ENCODE measurements around the gene ARV1. TPM values are rescaled to one million over a fixed set of nuclear protein-coding genes. Genes with fewer than 3 reads are reported as not detected.
A peak's percentile ranks its signal among the peaks of the same experiment; 100 is the strongest.

The ARV1 gene
- total RNA-seq: 10 to 100 TPM in 1 of 2 donors, 1 to 10 TPM in 1; 8.9 to 15.4 TPM

GRCh38 chr1:230978491-230979388 is at the start of gene ARV1, which contains the start of gene TTC13:
Gene ARV1 (plus strand): TSS chr1:230979094. CDS start chr1:230979106, 12 bp downstream.
Gene TTC13 (minus strand): TSS chr1:230978861. CDS start chr1:230978830, 31 bp downstream.
- Mint-ChIP-seq H3K36me3 (ENCODE audit: low read depth) (peaks cover 21% of the 10 kb centered on the region), H3K9me3 (no peaks in the 10 kb centered on the region), H3K27me3 (no peaks in the 10 kb centered on the region), H3K4me1 (peaks cover 23% of the 10 kb centered on the region), H3K27ac (peak within 1 kb of the TSS; percentile 98), H3K4me3 (peak within 1 kb of the TSS; percentile 98)
- peak; percentile 97 for ATAC-seq (replicated peaks)

GRCh38 chr1:230930986-230931385 is 47.9 kb upstream of the ARV1 start:
- Mint-ChIP-seq H3K4me1 (peaks cover 7% of the 10 kb centered on the region), H3K27ac (peak overlapping the region; percentile 23), H3K9me3 (no peaks in the 10 kb centered on the region), H3K36me3 (ENCODE audit: low read depth) (peaks cover 82% of the 10 kb centered on the region), H3K27me3 (no peaks in the 10 kb centered on the region), H3K4me3 (no peak overlapping the region)
- no peak for ATAC-seq (replicated peaks)

- Mint-ChIP-seq H3K27ac (peak overlapping the region; percentile 52), H3K4me3 (no peak overlapping the region), H3K27me3 (no peaks in the 10 kb centered on the region), H3K9me3 (no peaks in the 10 kb centered on the region), H3K4me1 (peaks cover 12% of the 10 kb centered on the region), H3K36me3 (ENCODE audit: low read depth) (peaks cover 70% of the 10 kb centered on the region)
- ATAC-seq (replicated peaks): no peak
Measured at GRCh38 chr1:230935852-230936251, 43.0 kb upstream of the ARV1 start.

GRCh38 chr1:230936475-230936874 is 42.4 kb upstream of the ARV1 start:
- peaks cover 12% of the 10 kb centered on the region for H3K4me1 Mint-ChIP-seq
- ATAC-seq (replicated peaks): no peak
- no peak overlapping the region for H3K4me3 Mint-ChIP-seq
- H3K9me3 Mint-ChIP-seq: no peaks in the 10 kb centered on the region
- peak overlapping the region; percentile 51 for H3K27ac Mint-ChIP-seq
- no peaks in the 10 kb centered on the region for H3K27me3 Mint-ChIP-seq
- peaks cover 64% of the 10 kb centered on the region for H3K36me3 Mint-ChIP-seq (ENCODE audit: low read depth)

- H3K27ac Mint-ChIP-seq: peak overlapping the region; percentile 51
- no peaks in the 10 kb centered on the region for H3K27me3 Mint-ChIP-seq
Measured at GRCh38 chr1:230937371-230937770, 41.5 kb upstream of the ARV1 start.

GRCh38 chr1:230938924-230939368 is 39.9 kb upstream of the ARV1 start:
- no peak for ATAC-seq (replicated peaks)
- H3K4me1 Mint-ChIP-seq: peaks cover 12% of the 10 kb centered on the region
- no peaks in the 10 kb centered on the region for H3K9me3 Mint-ChIP-seq
- H3K36me3 Mint-ChIP-seq (ENCODE audit: low read depth): peaks cover 45% of the 10 kb centered on the region
- H3K27ac Mint-ChIP-seq: peak overlapping the region; percentile 34
- no peaks in the 10 kb centered on the region for H3K27me3 Mint-ChIP-seq
- H3K4me3 Mint-ChIP-seq: no peak overlapping the region

More at GRCh38 chr1:230937371-230937770, 41.5 kb upstream of the ARV1 start:
- Mint-ChIP-seq H3K36me3 (ENCODE audit: low read depth) (peaks cover 55% of the 10 kb centered on the region), H3K4me3 (no peak overlapping the region), H3K4me1 (peaks cover 12% of the 10 kb centered on the region), H3K9me3 (no peaks in the 10 kb centered on the region)
- ATAC-seq (replicated peaks): no peak

GRCh38 chr1:230939806-230940489 is 38.9 kb upstream of the ARV1 start:
- Mint-ChIP-seq H3K4me1 (peaks cover 12% of the 10 kb centered on the region), H3K27ac (no peak overlapping the region), H3K36me3 (ENCODE audit: low read depth) (peaks cover 46% of the 10 kb centered on the region), H3K9me3 (no peaks in the 10 kb centered on the region), H3K27me3 (no peaks in the 10 kb centered on the region), H3K4me3 (no peak overlapping the region)
- no peak for ATAC-seq (replicated peaks)

- no peak overlapping the region for H3K4me3 Mint-ChIP-seq
- ATAC-seq (replicated peaks): no peak
- peaks cover 50% of the 10 kb centered on the region for H3K36me3 Mint-ChIP-seq (ENCODE audit: low read depth)
- no peaks in the 10 kb centered on the region for H3K27me3 Mint-ChIP-seq
- no peak overlapping the region for H3K27ac Mint-ChIP-seq
- peaks cover 5% of the 10 kb centered on the region for H3K4me1 Mint-ChIP-seq
- H3K9me3 Mint-ChIP-seq: no peaks in the 10 kb centered on the region
Measured at GRCh38 chr1:230940848-230941247, 38.0 kb upstream of the ARV1 start.

GRCh38 chr1:230943048-230943593 is 35.8 kb upstream of the ARV1 start:
- H3K4me1 Mint-ChIP-seq: peaks cover 5% of the 10 kb centered on the region

GRCh38 chr1:230948301-230948700 is 30.6 kb upstream of the ARV1 start:
- Mint-ChIP-seq H3K4me1 (peaks cover 5% of the 10 kb centered on the region), H3K36me3 (ENCODE audit: low read depth) (peaks cover 81% of the 10 kb centered on the region), H3K9me3 (no peaks in the 10 kb centered on the region), H3K27ac (no peak overlapping the region), H3K27me3 (no peaks in the 10 kb centered on the region), H3K4me3 (no peak overlapping the region)
- ATAC-seq (replicated peaks): no peak

More at GRCh38 chr1:230943048-230943593, 35.8 kb upstream of the ARV1 start:
- Mint-ChIP-seq H3K27me3 (no peaks in the 10 kb centered on the region), H3K9me3 (no peaks in the 10 kb centered on the region), H3K4me3 (no peak overlapping the region), H3K36me3 (ENCODE audit: low read depth) (peaks cover 57% of the 10 kb centered on the region), H3K27ac (no peak overlapping the region)
- ATAC-seq (replicated peaks): no peak

- H3K9me3 Mint-ChIP-seq: no peaks in the 10 kb centered on the region
- ATAC-seq (replicated peaks): no peak
- peaks cover 5% of the 10 kb centered on the region for H3K4me1 Mint-ChIP-seq
- H3K36me3 Mint-ChIP-seq (ENCODE audit: low read depth): peaks cover 82% of the 10 kb centered on the region
- no peak overlapping the region for H3K27ac Mint-ChIP-seq
- H3K4me3 Mint-ChIP-seq: no peak overlapping the region
- no peaks in the 10 kb centered on the region for H3K27me3 Mint-ChIP-seq
Measured at GRCh38 chr1:230948903-230949302, 30.0 kb upstream of the ARV1 start.

GRCh38 chr1:230950404-230950803 is 28.5 kb upstream of the ARV1 start:
- no peak for ATAC-seq (replicated peaks)
- Mint-ChIP-seq H3K4me1 (peaks cover 5% of the 10 kb centered on the region), H3K36me3 (ENCODE audit: low read depth) (peaks cover 82% of the 10 kb centered on the region), H3K9me3 (no peaks in the 10 kb centered on the region), H3K27me3 (no peaks in the 10 kb centered on the region), H3K27ac (no peak overlapping the region), H3K4me3 (no peak overlapping the region)

- no peaks in the 10 kb centered on the region for H3K9me3 Mint-ChIP-seq
- H3K4me3 Mint-ChIP-seq: no peak overlapping the region
- H3K27me3 Mint-ChIP-seq: no peaks in the 10 kb centered on the region
- H3K36me3 Mint-ChIP-seq (ENCODE audit: low read depth): peaks cover 80% of the 10 kb centered on the region
- H3K27ac Mint-ChIP-seq: no peak overlapping the region
- no peak for ATAC-seq (replicated peaks)
- H3K4me1 Mint-ChIP-seq: peaks cover 4% of the 10 kb centered on the region
Measured at GRCh38 chr1:230957580-230957989, 21.3 kb upstream of the ARV1 start.

GRCh38 chr1:230958370-230958769 is 20.5 kb upstream of the ARV1 start:
- Mint-ChIP-seq H3K4me3 (no peak overlapping the region), H3K36me3 (ENCODE audit: low read depth) (peaks cover 72% of the 10 kb centered on the region), H3K4me1 (peaks cover 5% of the 10 kb centered on the region), H3K9me3 (no peaks in the 10 kb centered on the region), H3K27ac (no peak overlapping the region), H3K27me3 (no peaks in the 10 kb centered on the region)
- no peak for ATAC-seq (replicated peaks)

Data from activated T-helper 17 cell treated with anti-CD3 and anti-CD28 coated beads, Interleukin-2, amount 50 U/mL, for 72 hours (primary cell).